HUES6 (cell line): ENCODE measurements around the gene GYG1.
"Not testable (repeated sequence)": the region's sequence is repeated elsewhere in the genome, so short reads cannot be mapped to it uniquely, and the experiment has no call there.

Source experiments
- H3K27ac ChIP-seq: 2 replicates; pipeline ENCODE4 v1.7.0; 2013; ENCODE audit warnings: low read depth, mild to moderate bottlenecking, low read length, inconsistent platforms
- H3K27me3 ChIP-seq: 2 replicates; pipeline ENCODE4 v1.6.1; 2013; ENCODE audit warnings: low read length; ENCODE audit not compliant: control insufficient read depth, insufficient read depth
- H3K36me3 ChIP-seq: 2 replicates; pipeline ENCODE4 v1.6.1; 2013; ENCODE audit warnings: low read length; ENCODE audit not compliant: control insufficient read depth, insufficient read depth
- H3K4me1 ChIP-seq: 2 replicates; pipeline ENCODE4 v1.6.1; 2013; ENCODE audit warnings: low read length; ENCODE audit not compliant: control insufficient read depth, insufficient read depth
- H3K4me3 ChIP-seq: 2 replicates; pipeline ENCODE4 v1.5.1; 2013; ENCODE audit warnings: low read depth, low read length
- H3K9ac ChIP-seq: one replicate; pipeline ENCODE4 v1.6.1; 2013; ENCODE audit warnings: mild to moderate bottlenecking, low read length
- H3K9me3 ChIP-seq: 2 replicates; pipeline ENCODE4 v1.6.1; 2013; ENCODE audit warnings: low read depth, low read length; ENCODE audit not compliant: control insufficient read depth, insufficient read depth

Gene GYG1

GRCh38 chr3:148958696-148959095 is 32.6 kb upstream of the GYG1 start:
- H3K27ac ChIP-seq = no peak overlapping the region
- no peak overlapping the region for H3K4me3 ChIP-seq
- no peaks in the 10 kb centered on the region for H3K27me3 ChIP-seq
- H3K4me1 ChIP-seq = peaks cover 12% of the 10 kb centered on the region
- no peak overlapping the region for H3K9ac ChIP-seq
- no peaks in the 10 kb centered on the region for H3K9me3 ChIP-seq
- no peaks in the 10 kb centered on the region for H3K36me3 ChIP-seq

GRCh38 chr3:148962513-148962912 is 28.8 kb upstream of the GYG1 start:
- no peaks in the 10 kb centered on the region for H3K9me3 ChIP-seq
- no peak overlapping the region for H3K4me3 ChIP-seq
- no peak overlapping the region for H3K27ac ChIP-seq
- no peak overlapping the region for H3K9ac ChIP-seq
- H3K27me3 ChIP-seq = no peaks in the 10 kb centered on the region
- H3K4me1 ChIP-seq = peaks cover 10% of the 10 kb centered on the region
- H3K36me3 ChIP-seq = no peaks in the 10 kb centered on the region

- Histone ChIP-seq H3K9me3 (no peaks in the 10 kb centered on the region), H3K4me3 (no peak overlapping the region), H3K36me3 (no peaks in the 10 kb centered on the region), H3K4me1 (peaks cover 9% of the 10 kb centered on the region), H3K9ac (no peak overlapping the region), H3K27me3 (no peaks in the 10 kb centered on the region), H3K27ac (no peak overlapping the region)
Measured at GRCh38 chr3:148964809-148965208, 26.5 kb upstream of the GYG1 start.

- Histone ChIP-seq H3K36me3 (no peaks in the 10 kb centered on the region), H3K4me1 (peaks cover 12% of the 10 kb centered on the region)
Measured at GRCh38 chr3:148968321-148968720, 23.0 kb upstream of the GYG1 start.

GRCh38 chr3:148970271-148970670 is 21.1 kb upstream of the GYG1 start:
- Histone ChIP-seq H3K27ac (no peak overlapping the region), H3K9me3 (no peaks in the 10 kb centered on the region; the same call in 1 of the 2 replicates), H3K4me1 (peaks cover 6% of the 10 kb centered on the region), H3K27me3 (no peaks in the 10 kb centered on the region), H3K4me3 (no peak overlapping the region), H3K9ac (no peak overlapping the region), H3K36me3 (no peaks in the 10 kb centered on the region)

More at GRCh38 chr3:148968321-148968720, 23.0 kb upstream of the GYG1 start:
- H3K4me3 ChIP-seq = no peak overlapping the region
- no peak overlapping the region for H3K9ac ChIP-seq
- H3K9me3 ChIP-seq = no peaks in the 10 kb centered on the region
- no peak overlapping the region for H3K27ac ChIP-seq
- H3K27me3 ChIP-seq = no peaks in the 10 kb centered on the region

GRCh38 chr3:148971401-148972163 is 19.8 kb upstream of the GYG1 start:
- Histone ChIP-seq H3K4me1 (peaks cover 2% of the 10 kb centered on the region; the same call in 1 of the 2 replicates), H3K9ac (no peak overlapping the region), H3K27me3 (no peaks in the 10 kb centered on the region), H3K9me3 (peaks cover 7% of the 10 kb centered on the region; the same call in 1 of the 2 replicates), H3K36me3 (no peaks in the 10 kb centered on the region), H3K4me3 (no peak overlapping the region), H3K27ac (no peak overlapping the region)

- Histone ChIP-seq H3K9ac (no peak overlapping the region), H3K4me3 (no peak overlapping the region), H3K27ac (no peak overlapping the region)
Measured at GRCh38 chr3:148974726-148975125, 16.6 kb upstream of the GYG1 start.

GRCh38 chr3:148975248-148975647 is 16.1 kb upstream of the GYG1 start:
- no peak overlapping the region for H3K9ac ChIP-seq
- peaks cover 2% of the 10 kb centered on the region; the same call in 1 of the 2 replicates for H3K4me1 ChIP-seq
- no peaks in the 10 kb centered on the region for H3K36me3 ChIP-seq
- H3K9me3 ChIP-seq = peaks cover 7% of the 10 kb centered on the region; the same call in 1 of the 2 replicates
- H3K27me3 ChIP-seq = no peaks in the 10 kb centered on the region
- no peak overlapping the region for H3K27ac ChIP-seq
- H3K4me3 ChIP-seq = no peak overlapping the region

More at GRCh38 chr3:148974726-148975125, 16.6 kb upstream of the GYG1 start:
- Histone ChIP-seq H3K27me3 (no peaks in the 10 kb centered on the region), H3K9me3 (peaks cover 7% of the 10 kb centered on the region; the same call in 1 of the 2 replicates), H3K4me1 (peaks cover 2% of the 10 kb centered on the region; the same call in 1 of the 2 replicates), H3K36me3 (no peaks in the 10 kb centered on the region)

- no peak overlapping the region for H3K9ac ChIP-seq
- no peaks in the 10 kb centered on the region for H3K27me3 ChIP-seq
- H3K27ac ChIP-seq = no peak overlapping the region
- peaks cover 7% of the 10 kb centered on the region; the same call in 1 of the 2 replicates for H3K9me3 ChIP-seq
- no peaks in the 10 kb centered on the region for H3K36me3 ChIP-seq
- no peaks in the 10 kb centered on the region for H3K4me1 ChIP-seq
- H3K4me3 ChIP-seq = no peak overlapping the region
Measured at GRCh38 chr3:148975696-148976095, 15.6 kb upstream of the GYG1 start.

GRCh38 chr3:148981273-148981672 is 10.1 kb upstream of the GYG1 start:
- no peak overlapping the region for H3K4me3 ChIP-seq
- H3K4me1 ChIP-seq = 0 out of 2 replicates have a peak, but pooled peaks cover 2% of the 10 kb centered on the region
- no peaks in the 10 kb centered on the region for H3K36me3 ChIP-seq
- H3K9me3 ChIP-seq = 0 out of 2 replicates have a peak, but pooled peaks cover 2% of the 10 kb centered on the region
- no peak overlapping the region for H3K27ac ChIP-seq
- no peak overlapping the region for H3K9ac ChIP-seq
- no peaks in the 10 kb centered on the region for H3K27me3 ChIP-seq

- peaks cover 19% of the 10 kb centered on the region for H3K4me1 ChIP-seq
- H3K4me3 ChIP-seq, H3K36me3 ChIP-seq, H3K9me3 ChIP-seq, H3K27me3 ChIP-seq, H3K9ac ChIP-seq, H3K27ac ChIP-seq: not testable (repeated sequence)
Measured at GRCh38 chr3:148987551-148987950, 3.8 kb upstream of the GYG1 start.
